Measurements from ENCODE around the gene TMEM131L.

DNA sequence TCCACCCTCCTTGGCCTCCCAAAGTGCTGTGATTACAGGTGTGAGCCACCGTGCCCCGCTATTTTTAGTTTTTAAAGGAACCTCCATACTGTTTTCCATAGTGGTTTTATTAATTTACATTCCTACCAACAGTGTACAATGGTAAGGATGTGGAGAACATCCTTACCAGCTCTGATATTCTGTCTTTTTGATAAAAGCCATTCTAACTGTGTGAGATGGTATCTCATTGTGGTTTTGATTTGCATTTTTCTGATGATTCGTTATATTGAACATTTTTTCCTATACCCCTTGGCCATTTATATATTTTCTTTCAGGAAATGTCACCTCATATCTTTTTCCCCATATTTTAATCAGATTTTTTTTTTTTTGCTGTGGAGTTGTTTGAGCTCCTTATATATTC lies 203.7 kb downstream of the TMEM131L start:
- TF ChIP-seq, protein P1, sequence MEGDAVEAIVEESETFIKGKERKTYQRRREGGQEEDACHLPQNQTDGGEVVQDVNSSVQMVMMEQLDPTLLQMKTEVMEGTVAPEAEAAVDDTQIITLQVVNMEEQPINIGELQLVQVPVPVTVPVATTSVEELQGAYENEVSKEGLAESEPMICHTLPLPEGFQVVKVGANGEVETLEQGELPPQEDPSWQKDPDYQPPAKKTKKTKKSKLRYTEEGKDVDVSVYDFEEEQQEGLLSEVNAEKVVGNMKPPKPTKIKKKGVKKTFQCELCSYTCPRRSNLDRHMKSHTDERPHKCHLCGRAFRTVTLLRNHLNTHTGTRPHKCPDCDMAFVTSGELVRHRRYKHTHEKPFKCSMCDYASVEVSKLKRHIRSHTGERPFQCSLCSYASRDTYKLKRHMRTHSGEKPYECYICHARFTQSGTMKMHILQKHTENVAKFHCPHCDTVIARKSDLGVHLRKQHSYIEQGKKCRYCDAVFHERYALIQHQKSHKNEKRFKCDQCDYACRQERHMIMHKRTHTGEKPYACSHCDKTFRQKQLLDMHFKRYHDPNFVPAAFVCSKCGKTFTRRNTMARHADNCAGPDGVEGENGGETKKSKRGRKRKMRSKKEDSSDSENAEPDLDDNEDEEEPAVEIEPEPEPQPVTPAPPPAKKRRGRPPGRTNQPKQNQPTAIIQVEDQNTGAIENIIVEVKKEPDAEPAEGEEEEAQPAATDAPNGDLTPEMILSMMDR (IDR thresholded peaks at IDR 0.05): no peak
- no peak for TF ChIP-seq POLR2AphosphoS5 (IDR thresholded peaks at IDR 0.05)
